Psoas muscle (tissue), 8 donors: ENCODE measurements around the gene CDKN2C. TPM values are rescaled to one million over a fixed set of nuclear protein-coding genes. Genes with fewer than 3 reads are reported as not detected.
"Not testable (repeated sequence)": the region's sequence is repeated elsewhere in the genome, so short reads cannot be mapped to it uniquely, and the experiment has no call there.

ENCODE experiments used
- ATAC-seq, 4 donors: fragments of 200-7000 bp; cut with Tn5 transposase; one replicate each; pipeline ENCODE4 v1.9.1; 2020; ENCODE audit warnings: moderate library complexity in 3 of 4, mild to moderate bottlenecking in 2 of 4
- DNase-seq, 2 donors: peaks; one replicate each; pipeline ENCODE4 v3.0.0-alpha.2; 2020
- H3K27ac ChIP-seq: fragments of 200-600 bp; one replicate; pipeline ENCODE4 v1.8.0; 2022
- H3K27me3 ChIP-seq, 3 donors: fragments of 200-600 bp in 1 of 3; one replicate each; pipeline versions ENCODE4 v1.6.1 to v1.8.0; 2013 to 2022; ENCODE audit warnings: low read length in 2 of 3, mild to moderate bottlenecking in 2 of 3, moderate library complexity in 1 of 3; ENCODE audit not compliant: insufficient read depth in 3 of 3
- H3K36me3 ChIP-seq, 2 donors: fragments of 200-600 bp in 1 of 2; one replicate each; pipeline versions ENCODE4 v1.6.1 to v1.8.0; 2013 to 2022; ENCODE audit warnings: low read depth in 1 of 2, mild to moderate bottlenecking in 1 of 2, moderate library complexity in 1 of 2; ENCODE audit not compliant: insufficient read depth in 1 of 2
- H3K4me1 ChIP-seq: fragments of 200-600 bp; one replicate; pipeline ENCODE4 v1.8.0; 2022
- H3K4me3 ChIP-seq: fragments of 200-600 bp; one replicate; pipeline ENCODE4 v1.8.0; 2022; ENCODE audit warnings: mild to moderate bottlenecking
- H3K9me3 ChIP-seq: fragments of 200-600 bp; one replicate; pipeline ENCODE4 v1.8.0; 2022
- whole genome bisulfite sequencing, 3 donors: extraction: QIAGEN DNeasy Blood & Tissue Kit; methylation state at CpG; one replicate each; pipeline versions ENCODE4 v1.1.6 to v1.1.7; 2013; 5-methylcytosine and 5-hydroxymethylcytosine counted together
- intact Hi-C, 2 donors: fragments of 100-400 bp; cut with DNase I; formaldehyde crosslinking; loops; one replicate each; pipeline versions ENCODE4 v1.11.0 to v1.14.2; 2022
- polyA plus RNA-seq, 3 donors: library from polyadenylated mRNA; stranded (reverse); fragments of 200-250 nt; gene quantifications; one replicate each; pipeline ENCODE4 v1.2.3, GENCODE V29; 2013
- total RNA-seq, 4 donors: library from RNA; stranded (reverse); fragmentation: NEBNext Ultra II Directional in 2 of 4; extraction: Animal tissue kit (Norgen Biotek cat#: 25700) in 2 of 4; gene quantifications; one replicate each; pipeline versions ENCODE4 v1.2.1 to v1.2.4, GENCODE V29; 2021 to 2023
- TF ChIP-seq, protein P1 (sequence below): fragments of 200-600 bp; IDR thresholded peaks from one replicate; pipeline ENCODE4 v1.8.0; 2022; ENCODE audit warnings: antibody characterized with exemption
- donor health status: healthy with polysubstance abuse.
- donor health status: DM: no; HTN: no; CAD: no; lungs with moderate emphysema.
- donor health status: Bipolar disorder and iron deficiency.
- donor health status: healthy.
- donor health status: DM: yes; HTN: yes; CAD: no.
- donor health status: DM: no; HTN: no; CAD: no.
- donor health status: DM: no; HTN: no; CAD: no.
- donor health status: DM: yes; HTN: yes; CAD: no.

CDKN2C gene
- total and polyA plus RNA-seq, 7 donors = 3.5 to 12.7 (median 7.3) TPM

DNA sequence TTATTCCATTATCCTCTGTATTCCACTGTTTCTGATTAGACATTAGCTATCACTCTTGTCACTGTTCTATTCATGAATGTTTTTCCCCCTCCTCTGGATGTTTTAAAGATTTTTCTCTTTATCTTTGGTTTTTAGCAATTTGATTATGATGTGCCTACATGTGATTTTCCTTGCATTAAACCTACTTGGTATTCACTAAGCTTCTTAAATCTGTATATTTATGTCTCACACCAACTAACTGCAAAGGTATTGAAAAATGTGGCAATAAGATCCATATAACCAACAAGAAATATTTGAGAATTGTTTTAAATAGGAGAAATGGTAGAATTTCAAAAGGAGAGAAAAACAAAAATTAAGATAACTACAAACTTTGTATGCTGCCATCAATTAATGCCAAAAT lies 35.2 kb upstream of the CDKN2C start:
- Histone ChIP-seq H3K4me1 (peaks cover 16% of the 10 kb centered on the region), H3K27me3 (no peaks in the 10 kb centered on the region), H3K27ac (no peak overlapping the region), H3K9me3 (peaks cover 7% of the 10 kb centered on the region), H3K36me3 (no peaks in the 10 kb centered on the region), H3K4me3 (no peak overlapping the region)
- DNase-seq = no peak
- ATAC-seq = no peak
- TF ChIP-seq, protein P1, sequence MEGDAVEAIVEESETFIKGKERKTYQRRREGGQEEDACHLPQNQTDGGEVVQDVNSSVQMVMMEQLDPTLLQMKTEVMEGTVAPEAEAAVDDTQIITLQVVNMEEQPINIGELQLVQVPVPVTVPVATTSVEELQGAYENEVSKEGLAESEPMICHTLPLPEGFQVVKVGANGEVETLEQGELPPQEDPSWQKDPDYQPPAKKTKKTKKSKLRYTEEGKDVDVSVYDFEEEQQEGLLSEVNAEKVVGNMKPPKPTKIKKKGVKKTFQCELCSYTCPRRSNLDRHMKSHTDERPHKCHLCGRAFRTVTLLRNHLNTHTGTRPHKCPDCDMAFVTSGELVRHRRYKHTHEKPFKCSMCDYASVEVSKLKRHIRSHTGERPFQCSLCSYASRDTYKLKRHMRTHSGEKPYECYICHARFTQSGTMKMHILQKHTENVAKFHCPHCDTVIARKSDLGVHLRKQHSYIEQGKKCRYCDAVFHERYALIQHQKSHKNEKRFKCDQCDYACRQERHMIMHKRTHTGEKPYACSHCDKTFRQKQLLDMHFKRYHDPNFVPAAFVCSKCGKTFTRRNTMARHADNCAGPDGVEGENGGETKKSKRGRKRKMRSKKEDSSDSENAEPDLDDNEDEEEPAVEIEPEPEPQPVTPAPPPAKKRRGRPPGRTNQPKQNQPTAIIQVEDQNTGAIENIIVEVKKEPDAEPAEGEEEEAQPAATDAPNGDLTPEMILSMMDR = no peak
- intact Hi-C loops = loop anchor here in 1 of 2 donors (5.0 to 10.0 kb wide), 2 partner anchors 107 to 160 kb away; no protein-coding TSS in a partner anchor

GRCh38 chr1:50935276-50935675 lies 34.8 kb upstream of the CDKN2C start:
- not testable (repeated sequence) for H3K36me3 ChIP-seq, H3K27me3 ChIP-seq, H3K9me3 ChIP-seq, ATAC-seq, H3K27ac ChIP-seq, DNase-seq, H3K4me3 ChIP-seq
- WGBS, 3 donors = 81 to 95% (median 89%) methylated on average over 2 of the region's 2 CpGs
- H3K4me1 ChIP-seq = peaks cover 16% of the 10 kb centered on the region
- intact Hi-C loops = loop anchor here in 1 of 2 donors (10.0 kb wide), 1 partner anchor 160 kb away; no protein-coding TSS in a partner anchor

DNA sequence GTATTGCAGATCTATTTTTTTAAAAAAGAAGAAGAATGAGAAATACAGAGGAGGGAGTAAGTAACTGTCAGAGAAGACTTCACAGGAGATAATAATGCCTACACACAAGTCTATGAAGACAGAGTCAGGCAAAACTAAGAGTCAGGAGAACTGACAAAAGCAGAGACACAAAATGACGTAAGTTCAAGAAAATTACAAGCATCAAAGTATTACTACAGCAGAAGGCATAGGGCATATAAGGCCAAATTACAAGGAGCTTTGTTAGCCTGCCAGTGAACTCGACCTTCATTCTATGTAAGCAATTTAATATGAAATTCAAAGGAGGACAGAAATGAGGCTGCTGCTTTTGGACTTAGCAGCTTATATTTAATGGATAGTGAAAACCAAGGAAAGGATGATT lies 33.7 kb upstream of the CDKN2C start:
- no peaks in the 10 kb centered on the region for H3K27me3 ChIP-seq
- no peaks in the 10 kb centered on the region for H3K36me3 ChIP-seq
- ATAC-seq (no peak), DNase-seq (no peak)
- TF ChIP-seq, protein P1 = no peak
- 52 to 64% (median 57%) methylated on average over 2 of the region's 2 CpGs for WGBS, 3 donors
- H3K4me3 ChIP-seq = no peak overlapping the region
- H3K4me1 ChIP-seq = peaks cover 16% of the 10 kb centered on the region
- intact Hi-C loops = loop anchor here in 1 of 2 donors (10.0 kb wide), 1 partner anchor 162 kb away; no protein-coding TSS in a partner anchor
- peaks cover under 1% of the 10 kb centered on the region for H3K9me3 ChIP-seq
- no peak overlapping the region for H3K27ac ChIP-seq

DNA sequence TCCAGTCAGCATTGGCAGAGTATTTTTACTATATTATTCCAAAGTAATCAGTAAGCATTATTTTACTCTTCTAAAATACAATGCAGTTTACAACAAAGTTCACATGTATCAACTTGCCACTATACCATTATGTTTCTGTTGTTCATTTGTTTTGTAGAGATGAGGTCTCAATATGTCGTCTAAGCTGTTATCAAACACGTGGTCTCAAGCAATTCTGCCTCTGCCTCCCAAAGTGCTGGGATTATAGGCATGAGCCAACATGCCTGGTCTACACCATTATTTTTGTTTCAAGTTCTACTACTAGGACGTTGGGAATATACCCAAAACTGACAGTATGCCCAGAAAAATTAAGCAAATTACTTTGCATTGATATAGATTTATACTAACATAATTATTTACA lies 29.8 kb upstream of the CDKN2C start:
- no peak for ATAC-seq
- no peak overlapping the region for H3K27ac ChIP-seq
- no peak for DNase-seq
- H3K4me1 ChIP-seq = peaks cover 16% of the 10 kb centered on the region
- 91 to 95% (median 92%) methylated on average over 3 of the region's 3 CpGs for WGBS, 3 donors
- H3K27me3 ChIP-seq = no peaks in the 10 kb centered on the region
- intact Hi-C loops = no loop called here
- H3K4me3 ChIP-seq = no peak overlapping the region
- no peaks in the 10 kb centered on the region for H3K9me3 ChIP-seq
- H3K36me3 ChIP-seq = no peaks in the 10 kb centered on the region
- TF ChIP-seq, protein P1 = no peak

GRCh38 chr1:50942334-50942733 lies 27.7 kb upstream of the CDKN2C start:
- Histone ChIP-seq H3K27me3 (no peaks in the 10 kb centered on the region), H3K4me1 (no peaks in the 10 kb centered on the region), H3K4me3 (no peak overlapping the region), H3K27ac (no peak overlapping the region), H3K9me3 (no peaks in the 10 kb centered on the region), H3K36me3 (no peaks in the 10 kb centered on the region)
- TF ChIP-seq, protein P1 = no peak
- DNase-seq (no peak), ATAC-seq (no peak)
- 69 to 82% (median 70%) methylated on average over 1 of the region's 1 CpG for WGBS, 3 donors
- intact Hi-C loops = no loop called here
